ENCODE results near the gene PAOX.

The PAOX gene

DNA sequence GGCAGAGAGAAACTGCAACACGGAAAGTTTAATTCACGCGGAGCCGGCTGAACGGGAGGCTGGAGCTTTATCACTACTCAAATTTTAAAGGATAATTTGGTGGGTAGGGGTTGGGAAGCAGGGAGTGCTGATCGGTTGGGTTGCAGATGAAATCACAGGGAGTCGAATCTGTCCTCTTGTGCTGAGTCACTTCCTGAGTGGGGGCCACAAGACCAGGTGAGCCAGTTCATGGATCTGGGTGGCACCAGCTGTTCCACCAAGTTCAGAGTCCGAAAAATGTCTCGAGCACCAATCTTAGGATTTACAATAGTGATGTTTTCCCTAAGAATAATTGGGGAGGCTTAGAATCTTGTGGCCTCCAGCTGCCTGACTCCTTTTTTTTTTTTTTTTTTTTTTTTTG, 35.5 kb upstream of the PAOX start:
- DNase-seq (ENCODE audit: insufficient read length, low spot score) (no peak), FAIRE-seq (no peak)
- TF ChIP-seq, protein P1, sequence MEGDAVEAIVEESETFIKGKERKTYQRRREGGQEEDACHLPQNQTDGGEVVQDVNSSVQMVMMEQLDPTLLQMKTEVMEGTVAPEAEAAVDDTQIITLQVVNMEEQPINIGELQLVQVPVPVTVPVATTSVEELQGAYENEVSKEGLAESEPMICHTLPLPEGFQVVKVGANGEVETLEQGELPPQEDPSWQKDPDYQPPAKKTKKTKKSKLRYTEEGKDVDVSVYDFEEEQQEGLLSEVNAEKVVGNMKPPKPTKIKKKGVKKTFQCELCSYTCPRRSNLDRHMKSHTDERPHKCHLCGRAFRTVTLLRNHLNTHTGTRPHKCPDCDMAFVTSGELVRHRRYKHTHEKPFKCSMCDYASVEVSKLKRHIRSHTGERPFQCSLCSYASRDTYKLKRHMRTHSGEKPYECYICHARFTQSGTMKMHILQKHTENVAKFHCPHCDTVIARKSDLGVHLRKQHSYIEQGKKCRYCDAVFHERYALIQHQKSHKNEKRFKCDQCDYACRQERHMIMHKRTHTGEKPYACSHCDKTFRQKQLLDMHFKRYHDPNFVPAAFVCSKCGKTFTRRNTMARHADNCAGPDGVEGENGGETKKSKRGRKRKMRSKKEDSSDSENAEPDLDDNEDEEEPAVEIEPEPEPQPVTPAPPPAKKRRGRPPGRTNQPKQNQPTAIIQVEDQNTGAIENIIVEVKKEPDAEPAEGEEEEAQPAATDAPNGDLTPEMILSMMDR (IDR thresholded peaks at IDR 0.05; ENCODE audit: insufficient read depth, missing control alignments), result no peak

DNA sequence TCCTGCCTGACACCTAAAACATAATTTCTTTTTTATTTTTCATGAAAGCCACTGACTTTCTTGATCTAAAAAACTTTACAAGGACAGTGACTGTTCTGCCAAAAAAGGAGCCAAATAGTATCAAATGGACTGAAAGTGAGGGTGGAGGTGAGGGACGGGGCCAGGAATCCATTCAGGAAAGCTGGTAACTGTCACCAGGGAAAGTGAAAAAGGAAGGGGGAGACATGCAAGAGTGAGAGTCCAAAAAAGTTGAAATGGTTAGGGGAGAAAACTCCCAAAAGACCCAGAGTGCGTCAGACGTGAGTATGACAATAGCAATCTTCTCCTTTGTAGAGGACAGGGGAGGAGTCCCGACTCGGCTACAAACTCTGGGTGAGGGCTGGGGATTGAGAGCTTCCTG, 34.8 kb upstream of the PAOX start:
- DNase-seq (ENCODE audit: insufficient read length, low spot score) (no peak), FAIRE-seq (no peak)
- TF ChIP-seq, protein P1 (IDR thresholded peaks at IDR 0.05; ENCODE audit: insufficient read depth, missing control alignments), result no peak

DNA sequence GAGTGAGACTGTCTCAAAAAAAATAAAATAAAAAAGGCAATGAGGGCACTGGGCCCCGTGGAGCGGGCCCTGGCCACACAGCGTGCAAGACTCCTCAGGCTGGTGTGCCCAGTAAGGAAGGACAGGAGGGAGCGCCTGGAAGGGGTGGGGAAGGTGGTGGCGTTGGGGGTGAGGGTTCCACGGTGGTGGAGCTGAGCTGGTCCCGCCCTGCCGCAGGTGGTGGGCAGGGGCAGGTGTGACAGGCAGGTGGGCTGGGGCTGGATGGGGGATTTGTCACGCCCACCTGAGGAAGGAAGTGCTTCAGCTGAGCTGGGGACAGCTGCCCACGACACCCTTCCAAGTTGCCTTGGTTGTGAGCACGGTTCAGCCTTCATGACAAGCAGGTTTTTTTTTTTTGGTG, 32.6 kb upstream of the PAOX start:
- no peak for DNase-seq (ENCODE audit: insufficient read length, low spot score)
- TF ChIP-seq, protein P1 (IDR thresholded peaks at IDR 0.05; ENCODE audit: insufficient read depth, missing control alignments), result no peak

DNA sequence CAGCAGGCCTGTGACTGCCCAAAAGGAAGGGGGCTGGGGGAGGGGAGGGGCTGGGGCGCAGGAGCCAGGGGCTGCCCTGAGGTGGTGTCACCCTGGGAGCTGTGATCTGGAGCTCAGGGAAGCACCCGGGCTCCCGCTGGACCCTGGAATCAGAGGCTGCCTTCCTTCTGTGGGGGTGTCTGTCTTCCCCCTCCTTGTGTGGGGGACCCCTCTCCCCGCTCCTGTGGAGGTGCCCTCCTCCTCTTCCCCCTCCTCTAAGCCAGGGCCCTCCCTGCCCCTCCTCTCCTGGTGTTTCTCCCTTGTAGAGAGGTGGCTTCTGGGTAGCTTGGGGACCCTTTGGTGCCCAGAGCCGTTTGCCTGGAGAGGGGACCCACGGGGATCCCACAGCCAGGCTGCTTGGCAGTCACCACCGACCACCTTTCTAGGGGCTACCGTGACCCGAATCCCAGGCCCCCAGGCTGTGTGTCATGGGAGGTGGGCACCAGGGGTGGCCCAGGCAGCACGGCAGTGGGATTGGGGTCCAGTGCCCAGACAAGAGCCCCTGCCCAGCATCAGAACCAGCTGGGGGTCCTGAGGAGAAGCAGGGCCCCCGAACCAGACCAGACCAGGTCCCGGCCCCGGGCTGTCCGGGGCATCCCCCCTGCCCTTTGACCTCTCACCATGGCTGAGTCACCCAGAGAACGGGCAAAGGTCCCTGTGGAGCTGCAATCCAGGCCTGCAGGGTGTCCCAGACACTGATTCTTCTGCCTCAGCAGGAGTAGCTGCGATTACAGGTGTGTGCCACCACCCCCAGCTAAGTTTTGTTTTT, 31.1 kb upstream of the PAOX start:
- no peak for DNase-seq (ENCODE audit: insufficient read length, low spot score)
- TF ChIP-seq, protein P1 (IDR thresholded peaks at IDR 0.05; ENCODE audit: insufficient read depth, missing control alignments), result no peak
- FAIRE-seq, result no peak

More for the DNA sequence above, 32.6 kb upstream of the PAOX start:
- FAIRE-seq, result no peak

DNA sequence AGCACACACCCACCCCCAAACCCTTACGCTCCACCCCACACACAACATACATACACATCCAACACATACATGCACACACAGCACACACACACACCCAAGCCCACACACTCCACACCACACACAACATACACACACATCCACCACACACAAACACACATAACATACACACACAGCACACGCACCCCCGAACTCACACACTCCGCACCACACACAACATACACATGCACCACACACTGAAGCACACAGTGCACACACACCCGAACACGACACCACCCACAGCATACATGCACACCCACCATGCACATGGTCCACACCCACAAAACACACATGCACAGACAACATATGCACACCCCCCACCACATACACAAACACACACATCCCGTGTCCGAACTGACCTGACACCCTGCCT, 29.9 kb upstream of the PAOX start:
- TF ChIP-seq, protein P1 (IDR thresholded peaks at IDR 0.05; ENCODE audit: insufficient read depth, missing control alignments), result no peak
- DNase-seq (ENCODE audit: insufficient read length, low spot score), result no peak
- no peak for FAIRE-seq

DNA sequence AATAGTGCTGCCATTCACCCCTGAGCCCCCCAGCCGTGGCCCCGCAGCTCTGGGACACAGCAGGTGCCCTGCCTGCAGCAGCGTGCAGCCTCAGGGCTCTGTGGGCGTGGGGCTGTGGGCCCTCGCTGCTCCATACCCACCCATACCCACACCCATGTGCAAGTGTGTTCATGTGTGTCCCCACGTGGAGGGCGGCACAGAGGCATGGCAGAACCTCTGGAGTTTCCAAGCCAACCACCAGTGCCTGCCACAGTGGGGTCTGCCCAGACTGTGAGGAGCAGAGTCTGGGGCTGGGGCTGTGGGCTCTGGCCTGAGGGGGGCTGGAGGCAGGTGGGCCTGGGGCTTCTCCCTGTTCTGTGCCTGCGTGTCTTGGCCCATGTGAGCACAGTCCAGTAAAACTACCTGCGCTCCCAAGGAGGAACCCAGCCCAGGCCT, 29.5 kb upstream of the PAOX start:
- DNase-seq (ENCODE audit: insufficient read length, low spot score), result no peak
- TF ChIP-seq, protein P1 (IDR thresholded peaks at IDR 0.05; ENCODE audit: insufficient read depth, missing control alignments), result no peak
- no peak for FAIRE-seq

DNA sequence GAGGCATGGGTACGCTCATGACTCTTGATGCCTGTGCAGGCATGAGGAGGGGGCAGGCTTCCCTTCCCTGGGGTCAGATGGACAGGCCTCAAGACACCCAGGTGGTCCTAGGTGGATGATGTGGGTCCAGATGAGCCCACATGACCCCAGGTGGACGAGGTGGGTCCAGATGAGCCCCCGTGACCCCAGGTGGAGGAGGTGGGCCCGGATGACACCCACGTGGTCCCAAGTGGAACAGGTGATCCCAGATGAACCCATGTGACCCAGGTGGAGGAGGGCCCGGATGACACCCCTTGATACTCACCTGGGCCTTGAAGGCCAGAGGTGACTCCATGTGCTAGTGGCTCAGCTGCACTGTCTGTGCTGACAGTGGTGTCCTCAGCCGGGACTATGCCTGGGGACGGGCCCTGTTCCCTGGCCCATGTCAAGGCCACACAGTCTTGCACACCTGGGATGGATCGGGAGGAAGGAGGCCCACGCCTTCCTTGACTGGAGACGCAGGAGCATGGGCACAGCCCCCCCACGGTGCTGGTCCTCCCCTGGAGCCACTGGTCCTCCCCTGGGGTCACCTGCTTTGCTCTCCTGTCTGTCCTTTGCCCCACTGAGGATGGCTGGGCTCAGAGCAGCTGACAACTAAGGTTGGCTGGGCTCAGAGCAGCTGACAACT, 28.6 kb upstream of the PAOX start:
- TF ChIP-seq, protein P1 (IDR thresholded peaks at IDR 0.05; ENCODE audit: insufficient read depth, missing control alignments), result no peak
- no peak for FAIRE-seq
- DNase-seq (ENCODE audit: insufficient read length, low spot score), result no peak

Data from D721Med (cell line).